ENCODE measurements around the gene AGAP1.

AGAP1 gene

GRCh38 chr2:235857598-235857997 is 363.8 kb downstream of the AGAP1 start:
- no peak overlapping the region for H3K4me3 ChIP-seq (ENCODE audit: low read depth, low read length)
- TF ChIP-seq, protein P1, sequence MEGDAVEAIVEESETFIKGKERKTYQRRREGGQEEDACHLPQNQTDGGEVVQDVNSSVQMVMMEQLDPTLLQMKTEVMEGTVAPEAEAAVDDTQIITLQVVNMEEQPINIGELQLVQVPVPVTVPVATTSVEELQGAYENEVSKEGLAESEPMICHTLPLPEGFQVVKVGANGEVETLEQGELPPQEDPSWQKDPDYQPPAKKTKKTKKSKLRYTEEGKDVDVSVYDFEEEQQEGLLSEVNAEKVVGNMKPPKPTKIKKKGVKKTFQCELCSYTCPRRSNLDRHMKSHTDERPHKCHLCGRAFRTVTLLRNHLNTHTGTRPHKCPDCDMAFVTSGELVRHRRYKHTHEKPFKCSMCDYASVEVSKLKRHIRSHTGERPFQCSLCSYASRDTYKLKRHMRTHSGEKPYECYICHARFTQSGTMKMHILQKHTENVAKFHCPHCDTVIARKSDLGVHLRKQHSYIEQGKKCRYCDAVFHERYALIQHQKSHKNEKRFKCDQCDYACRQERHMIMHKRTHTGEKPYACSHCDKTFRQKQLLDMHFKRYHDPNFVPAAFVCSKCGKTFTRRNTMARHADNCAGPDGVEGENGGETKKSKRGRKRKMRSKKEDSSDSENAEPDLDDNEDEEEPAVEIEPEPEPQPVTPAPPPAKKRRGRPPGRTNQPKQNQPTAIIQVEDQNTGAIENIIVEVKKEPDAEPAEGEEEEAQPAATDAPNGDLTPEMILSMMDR (IDR thresholded peaks at IDR 0.05; ENCODE audit: control insufficient read depth, extremely low read depth, insufficient read depth): no peak
- DNase-seq (ENCODE audit: low read depth): no peak

DNA sequence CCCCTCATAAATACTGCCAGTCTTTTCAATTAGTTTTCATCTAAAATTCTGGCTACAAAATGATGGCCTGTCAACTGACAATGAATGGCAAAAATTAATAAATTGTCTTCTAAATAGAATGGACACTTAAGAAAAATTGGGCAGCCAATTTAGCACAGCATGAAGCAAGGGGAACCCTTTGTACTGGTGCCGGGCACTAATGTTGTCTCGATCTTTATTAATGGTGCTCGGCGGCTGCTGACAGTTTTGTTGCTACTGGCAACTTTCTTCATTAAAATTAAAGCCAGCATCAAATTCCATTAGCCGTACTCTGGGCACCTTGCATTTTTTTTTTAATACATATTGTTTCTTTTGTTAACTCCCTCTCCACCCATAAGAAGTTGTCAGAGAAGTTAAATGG is 365.0 kb downstream of the AGAP1 start:
- TF ChIP-seq, protein P1 (IDR thresholded peaks at IDR 0.05; ENCODE audit: control insufficient read depth, extremely low read depth, insufficient read depth): no peak
- no peak for DNase-seq (ENCODE audit: low read depth)

GRCh38 chr2:235859651-235860050 is 365.8 kb downstream of the AGAP1 start:
- DNase-seq (ENCODE audit: low read depth): no peak
- H3K4me3 ChIP-seq (ENCODE audit: low read depth, low read length): no peak overlapping the region
- TF ChIP-seq, protein P1 (IDR thresholded peaks at IDR 0.05; ENCODE audit: control insufficient read depth, extremely low read depth, insufficient read depth): no peak

More for the DNA sequence above, 365.0 kb downstream of the AGAP1 start:
- H3K4me3 ChIP-seq (ENCODE audit: low read depth, low read length): no peak overlapping the region

DNA sequence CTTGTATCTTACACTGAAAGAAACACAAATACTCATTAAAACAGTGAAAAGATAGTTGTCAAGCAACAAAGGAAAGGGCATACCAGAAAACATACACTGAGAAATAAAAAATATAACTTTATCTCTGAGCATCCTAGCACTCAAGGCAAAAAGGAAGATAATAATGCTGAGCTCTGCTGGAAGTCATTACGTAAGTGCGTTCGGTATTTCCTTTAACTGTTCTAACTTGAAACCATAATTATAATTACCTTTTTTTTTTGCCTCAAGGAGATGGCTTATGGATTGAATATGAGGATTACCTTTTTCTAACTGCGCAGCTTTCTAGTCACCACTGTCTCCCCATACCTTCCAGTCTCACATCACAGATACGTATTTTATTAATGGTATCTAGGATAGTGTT is 366.3 kb downstream of the AGAP1 start:
- H3K4me3 ChIP-seq (ENCODE audit: low read depth, low read length): no peak overlapping the region
- no peak for DNase-seq (ENCODE audit: low read depth)
- TF ChIP-seq, protein P1 (IDR thresholded peaks at IDR 0.05; ENCODE audit: control insufficient read depth, extremely low read depth, insufficient read depth): no peak

DNA sequence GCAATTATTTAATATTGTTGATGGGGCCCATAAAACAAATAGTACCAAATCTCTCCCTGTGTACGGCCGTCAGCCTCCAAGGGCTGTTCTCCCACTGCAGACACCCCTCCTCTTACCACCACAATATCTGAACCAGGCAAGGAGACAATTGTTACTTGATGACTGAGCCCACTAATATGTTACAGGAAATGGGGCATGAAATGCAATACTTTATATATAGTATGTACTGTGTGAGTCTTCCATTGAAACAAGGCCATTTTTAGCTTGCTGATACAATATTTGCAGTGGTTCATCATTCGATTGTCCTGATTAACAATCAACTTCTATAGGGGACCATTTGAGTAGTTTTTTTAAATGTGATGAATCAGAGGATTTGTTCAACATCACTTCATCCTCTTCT is 367.0 kb downstream of the AGAP1 start:
- no peak for DNase-seq (ENCODE audit: low read depth)
- TF ChIP-seq, protein P1 (IDR thresholded peaks at IDR 0.05; ENCODE audit: control insufficient read depth, extremely low read depth, insufficient read depth): no peak
- no peak overlapping the region for H3K4me3 ChIP-seq (ENCODE audit: low read depth, low read length)

DNA sequence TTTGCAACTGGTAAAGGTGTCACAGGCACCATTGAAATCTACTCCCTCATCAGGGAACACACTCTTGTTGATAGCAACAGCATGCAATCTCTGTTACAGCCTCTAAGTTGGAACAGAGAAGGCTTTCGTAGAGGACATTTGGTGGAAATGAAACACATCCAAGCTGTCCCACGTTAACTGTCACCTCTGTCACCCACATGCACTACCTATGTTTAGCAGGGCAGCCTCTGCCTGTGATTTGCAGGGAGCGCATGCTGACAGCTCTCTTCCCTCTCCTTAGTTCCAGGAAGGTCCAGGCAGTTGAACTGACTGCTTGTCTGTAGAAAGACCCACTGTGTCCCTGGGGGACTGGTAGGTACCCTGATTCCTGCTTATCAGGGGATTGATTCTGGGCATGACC is 367.5 kb downstream of the AGAP1 start:
- H3K4me3 ChIP-seq (ENCODE audit: low read depth, low read length): no peak overlapping the region
- DNase-seq (ENCODE audit: low read depth): no peak
- TF ChIP-seq, protein P1 (IDR thresholded peaks at IDR 0.05; ENCODE audit: control insufficient read depth, extremely low read depth, insufficient read depth): no peak

GRCh38 chr2:235863414-235863813 is 369.6 kb downstream of the AGAP1 start:
- TF ChIP-seq, protein P1 (IDR thresholded peaks at IDR 0.05; ENCODE audit: control insufficient read depth, extremely low read depth, insufficient read depth): no peak
- no peak overlapping the region for H3K4me3 ChIP-seq (ENCODE audit: low read depth, low read length)
- no peak for DNase-seq (ENCODE audit: low read depth)
